Measurements from ENCODE around the gene KCNAB2. TPM values are rescaled to one million over a fixed set of nuclear protein-coding genes. Genes with fewer than 3 reads are reported as not detected.
"Not testable (repeated sequence)": the region's sequence is repeated elsewhere in the genome, so short reads cannot be mapped to it uniquely, and the experiment has no call there.

The KCNAB2 gene
- total RNA-seq, 1 donor, result 4.0 TPM

- DNase-seq (ENCODE audit: low read depth), result no peak
- TF ChIP-seq CTCF (IDR thresholded peaks at IDR 0.05; ENCODE audit: insufficient read depth, low read length), result no peak
- no peak overlapping the region for H3K4me3 ChIP-seq (ENCODE audit: low read depth, low read length)
These were observed 7.5 kb downstream of the KCNAB2 start for GRCh38 chr1:6053206-6053546.

- TF ChIP-seq CTCF (IDR thresholded peaks at IDR 0.05; ENCODE audit: insufficient read depth, low read length), result no peak
- H3K4me3 ChIP-seq (ENCODE audit: low read depth, low read length), result no peak overlapping the region
- no peak for DNase-seq (ENCODE audit: low read depth)
These were observed 8.9 kb downstream of the KCNAB2 start for GRCh38 chr1:6054596-6054995.

GRCh38 chr1:6056572-6056948 is 10.9 kb downstream of the KCNAB2 start:
- no peak for DNase-seq (ENCODE audit: low read depth)
- TF ChIP-seq CTCF (IDR thresholded peaks at IDR 0.05; ENCODE audit: insufficient read depth, low read length), result no peak
- H3K4me3 ChIP-seq (ENCODE audit: low read depth, low read length), result no peak overlapping the region

- no peak for DNase-seq (ENCODE audit: low read depth)
- TF ChIP-seq CTCF (IDR thresholded peaks at IDR 0.05; ENCODE audit: insufficient read depth, low read length), result no peak
- H3K4me3 ChIP-seq (ENCODE audit: low read depth, low read length), result no peak overlapping the region
These were observed 11.6 kb downstream of the KCNAB2 start for GRCh38 chr1:6057170-6057845.

GRCh38 chr1:6059866-6060265 is 14.2 kb downstream of the KCNAB2 start:
- DNase-seq (ENCODE audit: low read depth), result no peak
- no peak for TF ChIP-seq CTCF (IDR thresholded peaks at IDR 0.05; ENCODE audit: insufficient read depth, low read length)
- H3K4me3 ChIP-seq (ENCODE audit: low read depth, low read length), result no peak overlapping the region

GRCh38 chr1:6062670-6063069 is 17.0 kb downstream of the KCNAB2 start:
- TF ChIP-seq CTCF (IDR thresholded peaks at IDR 0.05; ENCODE audit: insufficient read depth, low read length), result no peak
- H3K4me3 ChIP-seq (ENCODE audit: low read depth, low read length), result no peak overlapping the region
- DNase-seq (ENCODE audit: low read depth), result no peak

GRCh38 chr1:6063532-6064053 is 17.9 kb downstream of the KCNAB2 start:
- DNase-seq (ENCODE audit: low read depth); H3K4me3 ChIP-seq (ENCODE audit: low read depth, low read length): not testable (repeated sequence)

All from fibroblast of the aortic adventitia (primary cell).